ENCODE measurements around the gene RERG. TPM values are rescaled to one million over a fixed set of nuclear protein-coding genes. Genes with fewer than 3 reads are reported as not detected.
"Not testable (repeated sequence)": the region's sequence is repeated elsewhere in the genome, so short reads cannot be mapped to it uniquely, and the experiment has no call there.

Gene RERG
- total and polyA plus RNA-seq, 2 experiments from 2014 or later: not detected

GRCh38 chr12:15090441-15090840 lies 130.8 kb downstream of the RERG start:
- Histone ChIP-seq H3K9me3 (ENCODE audit: low read depth) (no peaks in the 10 kb centered on the region), H3K4me2 (ENCODE audit: unreplicated experiment) (no peak overlapping the region), H3K4me1 (ENCODE audit: insufficient read depth) (no peaks in the 10 kb centered on the region), H3K36me3 (ENCODE audit: low read depth) (no peaks in the 10 kb centered on the region), H3K9me2 (ENCODE audit: insufficient read depth) (no peaks in the 10 kb centered on the region), H3F3A (ENCODE audit: insufficient read depth) (no peaks in the 10 kb centered on the region), H4K20me1 (ENCODE audit: insufficient read depth) (no peaks in the 10 kb centered on the region), H2AFZ (no peak overlapping the region), H3K27me3 (replicated peaks; ENCODE audit: insufficient read depth) (no peaks in the 10 kb centered on the region), H3K27ac (no peak overlapping the region), H3K4me3 (no peak overlapping the region), H3K79me2 (ENCODE audit: insufficient read depth) (no peaks in the 10 kb centered on the region), H3K9ac (no peak overlapping the region)
- 42 to 47% methylated on average over 2 of the region's 2 CpGs for WGBS, 2 experiments (ENCODE audit: low coverage in 1 of 2, low lambda C conversion rate in 2 of 2, missing lambda C conversion rate in 2 of 2)
- TF ChIP-seq EZH2 (IDR thresholded peaks at IDR 0.05; ENCODE audit: insufficient read depth, poor library complexity, severe bottlenecking) (no peak), EZH2phosphoT487 (IDR thresholded peaks at IDR 0.05; ENCODE audit: insufficient read depth, low read depth) (no peak)
- in situ Hi-C loops (cut with MboI): no loop called here
- no peak for DNase-seq

GRCh38 chr12:15088105-15088504 lies 133.1 kb downstream of the RERG start:
- Histone ChIP-seq H3K79me2 (ENCODE audit: insufficient read depth) (no peaks in the 10 kb centered on the region), H3K9ac (no peak overlapping the region), H2AFZ (no peak overlapping the region), H3K4me3 (no peak overlapping the region), H3K36me3 (ENCODE audit: low read depth) (no peaks in the 10 kb centered on the region), H3K4me2 (ENCODE audit: unreplicated experiment) (no peak overlapping the region), H3K27ac (no peak overlapping the region), H4K20me1 (ENCODE audit: insufficient read depth) (no peaks in the 10 kb centered on the region), H3K27me3 (replicated peaks; ENCODE audit: insufficient read depth) (no peaks in the 10 kb centered on the region), H3K4me1 (ENCODE audit: insufficient read depth) (no peaks in the 10 kb centered on the region), H3F3A (ENCODE audit: insufficient read depth) (no peaks in the 10 kb centered on the region), H3K9me3 (ENCODE audit: low read depth) (no peaks in the 10 kb centered on the region), H3K9me2 (ENCODE audit: insufficient read depth) (no peaks in the 10 kb centered on the region)
- in situ Hi-C loops (cut with MboI): no loop called here
- no peak for DNase-seq
- TF ChIP-seq EZH2phosphoT487 (IDR thresholded peaks at IDR 0.05; ENCODE audit: insufficient read depth, low read depth): no peak
- TF ChIP-seq EZH2 (IDR thresholded peaks at IDR 0.05; ENCODE audit: insufficient read depth, poor library complexity, severe bottlenecking): no peak
- 22 to 36% methylated on average over 1 of the region's 1 CpG for WGBS, 2 experiments (ENCODE audit: low coverage in 1 of 2, low lambda C conversion rate in 2 of 2, missing lambda C conversion rate in 2 of 2)

DNA sequence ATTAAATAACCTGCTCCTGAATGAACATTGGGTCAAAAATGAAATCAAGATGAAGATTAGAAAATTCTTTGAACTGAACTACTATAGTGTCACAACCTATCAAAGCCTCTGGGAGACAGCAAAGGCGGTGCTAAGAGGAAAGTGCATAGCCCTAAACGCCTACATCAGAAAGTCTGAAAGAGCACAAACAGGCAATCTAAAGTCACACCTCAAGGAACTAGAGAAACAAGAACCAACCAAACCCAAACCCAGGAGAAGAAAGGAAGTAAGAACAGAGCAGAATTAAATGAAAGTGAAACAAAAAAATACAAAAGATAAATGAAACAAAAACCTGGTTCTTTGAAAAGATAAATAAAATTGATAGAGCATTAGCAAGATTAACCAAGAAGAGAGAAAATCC lies 143.5 kb downstream of the RERG start:
- H3K9me3 ChIP-seq (ENCODE audit: low read depth); H3K9ac ChIP-seq; H3K27ac ChIP-seq; H3K4me2 ChIP-seq (ENCODE audit: unreplicated experiment); H3K27me3 ChIP-seq (replicated peaks; ENCODE audit: insufficient read depth); DNase-seq; H2AFZ ChIP-seq; H4K20me1 ChIP-seq (ENCODE audit: insufficient read depth); H3F3A ChIP-seq (ENCODE audit: insufficient read depth); in situ Hi-C loops (cut with MboI); H3K4me1 ChIP-seq (ENCODE audit: insufficient read depth); H3K4me3 ChIP-seq; H3K36me3 ChIP-seq (ENCODE audit: low read depth); H3K79me2 ChIP-seq (ENCODE audit: insufficient read depth); H3K9me2 ChIP-seq (ENCODE audit: insufficient read depth): not testable (repeated sequence)
- 59 to 72% methylated on average over 2 of the region's 2 CpGs for WGBS, 2 experiments (ENCODE audit: low coverage in 1 of 2, low lambda C conversion rate in 2 of 2, missing lambda C conversion rate in 2 of 2)

GRCh38 chr12:15074351-15074750 lies 146.9 kb downstream of the RERG start:
- WGBS, 2 experiments (ENCODE audit: low coverage in 1 of 2, low lambda C conversion rate in 2 of 2, missing lambda C conversion rate in 2 of 2): 68 to 79% methylated on average over 1 of the region's 1 CpG
- Histone ChIP-seq H3K27me3 (replicated peaks; ENCODE audit: insufficient read depth) (no peaks in the 10 kb centered on the region), H3K4me2 (ENCODE audit: unreplicated experiment) (no peak overlapping the region), H3K4me1 (ENCODE audit: insufficient read depth) (no peaks in the 10 kb centered on the region), H3K79me2 (ENCODE audit: insufficient read depth) (no peaks in the 10 kb centered on the region), H3K36me3 (ENCODE audit: low read depth) (no peaks in the 10 kb centered on the region), H3K9me3 (ENCODE audit: low read depth) (no peaks in the 10 kb centered on the region), H2AFZ (no peak overlapping the region), H3F3A (ENCODE audit: insufficient read depth) (no peaks in the 10 kb centered on the region), H3K27ac (no peak overlapping the region), H3K4me3 (no peak overlapping the region), H3K9ac (no peak overlapping the region), H3K9me2 (ENCODE audit: insufficient read depth) (no peaks in the 10 kb centered on the region), H4K20me1 (ENCODE audit: insufficient read depth) (no peaks in the 10 kb centered on the region)
- in situ Hi-C loops (cut with MboI): no loop called here
- TF ChIP-seq EZH2phosphoT487 (IDR thresholded peaks at IDR 0.05; ENCODE audit: insufficient read depth, low read depth) (no peak), EZH2 (IDR thresholded peaks at IDR 0.05; ENCODE audit: insufficient read depth, poor library complexity, severe bottlenecking) (no peak)
- no peak for DNase-seq

DNA sequence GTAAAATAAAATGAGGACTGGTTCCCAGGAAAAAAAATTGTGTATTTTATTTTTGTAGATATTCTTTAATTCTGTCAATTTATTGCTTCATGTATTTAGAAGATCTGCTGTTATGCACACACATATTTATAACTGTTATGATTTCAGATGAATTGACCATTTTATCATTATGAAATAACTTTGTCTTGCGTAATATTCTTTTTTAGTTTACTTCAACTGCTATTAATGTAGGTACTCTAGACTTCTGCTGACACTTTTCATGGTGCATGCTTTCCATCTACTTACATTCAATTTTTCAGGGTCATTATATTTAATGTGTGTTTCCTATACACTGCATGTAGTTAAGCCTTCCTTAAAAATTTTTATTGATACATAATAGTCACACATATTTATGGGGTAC lies 162.1 kb downstream of the RERG start:
- H2AFZ ChIP-seq: no peak overlapping the region
- H3K36me3 ChIP-seq (ENCODE audit: low read depth): no peaks in the 10 kb centered on the region
- DNase-seq: no peak
- H3K9ac ChIP-seq: no peak overlapping the region
- no peaks in the 10 kb centered on the region for H3K9me2 ChIP-seq (ENCODE audit: insufficient read depth)
- no peak overlapping the region for H3K4me3 ChIP-seq
- no peaks in the 10 kb centered on the region for H4K20me1 ChIP-seq (ENCODE audit: insufficient read depth)
- no peak overlapping the region for H3K4me2 ChIP-seq (ENCODE audit: unreplicated experiment)
- in situ Hi-C loops (cut with MboI): no loop called here
- no peaks in the 10 kb centered on the region for H3K27me3 ChIP-seq (replicated peaks; ENCODE audit: insufficient read depth)
- no peaks in the 10 kb centered on the region for H3K9me3 ChIP-seq (ENCODE audit: low read depth)
- no peak overlapping the region for H3K27ac ChIP-seq
- no peaks in the 10 kb centered on the region for H3K4me1 ChIP-seq (ENCODE audit: insufficient read depth)
- no peaks in the 10 kb centered on the region for H3K79me2 ChIP-seq (ENCODE audit: insufficient read depth)
- TF ChIP-seq EZH2phosphoT487 (IDR thresholded peaks at IDR 0.05; ENCODE audit: insufficient read depth, low read depth) (no peak), EZH2 (IDR thresholded peaks at IDR 0.05; ENCODE audit: insufficient read depth, poor library complexity, severe bottlenecking) (no peak)
- WGBS, 2 experiments (ENCODE audit: low coverage in 1 of 2, low lambda C conversion rate in 2 of 2, missing lambda C conversion rate in 2 of 2): 73 to 94% methylated on average over 1 of the region's 1 CpG
- no peaks in the 10 kb centered on the region for H3F3A ChIP-seq (ENCODE audit: insufficient read depth)

Other genes with a start within 250 kb of the RERG start
- gene PDE6H, start 248.4 kb downstream of the RERG start, total RNA-seq (2014; rRNA removed; shearing (Covaris generic)): not detected in 2 replicates
- not detected in 2 replicates for gene PDE6H, start 248.4 kb downstream of the RERG start, polyA plus RNA-seq (2016; fragmentation: Nextera tagmentation; extraction: Ambion mirVana)
- 0.13 and 0.22 TPM in 2 replicates for gene PTPRO, start 101.1 kb upstream of the RERG start, total RNA-seq (2014; rRNA removed; shearing (Covaris generic))
- 0.24 TPM in 1 of 2 replicates, not detected in the other for gene PTPRO, start 101.1 kb upstream of the RERG start, polyA plus RNA-seq (2016; fragmentation: Nextera tagmentation; extraction: Ambion mirVana)